KMS-11 (cell line): ENCODE results near the gene ACTC1.

Source experiments
- H2AFZ ChIP-seq: fragments of 200-600 bp; sonication (generic); 2 replicates; pipeline ENCODE4 v1.6.1; 2016; ENCODE audit warnings: antibody characterized with exemption, mixed run types, low read depth
- H3K27ac ChIP-seq: fragments of 200-600 bp; sonication (generic); 2 replicates; pipeline ENCODE4 v1.6.1; 2016; ENCODE audit warnings: mild to moderate bottlenecking, mixed run types
- H3K27me3 ChIP-seq: fragments of 200-600 bp; sonication (generic); 2 replicates; pipeline ENCODE4 v1.6.1; 2017; ENCODE audit warnings: mild to moderate bottlenecking, low read depth, mixed run types, moderate library complexity; ENCODE audit not compliant: insufficient read depth
- H3K36me3 ChIP-seq: fragments of 200-600 bp; sonication (generic); 2 replicates; pipeline ENCODE4 v1.6.1; 2017; ENCODE audit warnings: mild to moderate bottlenecking, mixed run types; ENCODE audit not compliant: insufficient read depth
- H3K4me1 ChIP-seq: fragments of 200-600 bp; sonication (generic); 2 replicates; pipeline ENCODE4 v1.6.1; 2016; ENCODE audit warnings: mild to moderate bottlenecking, low read depth, mixed run types; ENCODE audit not compliant: poor library complexity, severe bottlenecking
- H3K4me2 ChIP-seq: fragments of 200-600 bp; sonication (generic); 2 replicates; pipeline ENCODE4 v1.7.0; 2016; ENCODE audit warnings: mild to moderate bottlenecking, mixed run types
- H3K4me3 ChIP-seq: fragments of 200-600 bp; sonication (generic); IDR thresholded peaks from 2 replicates; pipeline ENCODE4 v1.6.1; 2017; ENCODE audit warnings: low read depth, low read length, mixed read lengths; ENCODE audit not compliant: insufficient read depth
- H3K79me2 ChIP-seq: fragments of 200-600 bp; sonication (generic); 2 replicates; pipeline ENCODE4 v1.6.1; 2016; ENCODE audit warnings: low read depth, mixed run types; ENCODE audit not compliant: insufficient read depth
- H3K9ac ChIP-seq: fragments of 200-600 bp; sonication (generic); 2 replicates; pipeline ENCODE4 v1.6.1; 2016; ENCODE audit warnings: mild to moderate bottlenecking, mixed run types
- H4K20me1 ChIP-seq: fragments of 200-600 bp; sonication (generic); 2 replicates; pipeline ENCODE4 v1.6.1; 2016; ENCODE audit warnings: mild to moderate bottlenecking, mixed run types; ENCODE audit not compliant: insufficient read depth
- CTCF ChIP-seq: fragments of 200-600 bp; sonication (generic); conservative IDR thresholded peaks from 2 replicates; pipeline ENCODE4 v1.6.1; 2017; ENCODE audit warnings: low read depth, mild to moderate bottlenecking, antibody characterized with exemption, low read length, moderate library complexity, mixed read lengths

ACTC1 gene

GRCh38 chr15:34804113-34804512, 8.8 kb upstream of the ACTC1 start:
- Histone ChIP-seq H3K4me1 (no peaks in the 10 kb centered on the region), H3K4me3 (no peak overlapping the region), H3K79me2 (no peaks in the 10 kb centered on the region), H3K9ac (no peak overlapping the region), H3K36me3 (no peaks in the 10 kb centered on the region), H3K27me3 (no peaks in the 10 kb centered on the region), H4K20me1 (no peaks in the 10 kb centered on the region), H3K4me2 (no peak overlapping the region), H3K27ac (no peak overlapping the region), H2AFZ (no peak overlapping the region)
- TF ChIP-seq CTCF, result no peak

- no peaks in the 10 kb centered on the region for H3K4me1 ChIP-seq
- H3K4me2 ChIP-seq, result no peak overlapping the region
- TF ChIP-seq CTCF, result no peak
- H3K27me3 ChIP-seq, result no peaks in the 10 kb centered on the region
- no peaks in the 10 kb centered on the region for H3K36me3 ChIP-seq
- no peaks in the 10 kb centered on the region for H3K79me2 ChIP-seq
- no peak overlapping the region for H3K4me3 ChIP-seq
- no peaks in the 10 kb centered on the region for H4K20me1 ChIP-seq
- H3K27ac ChIP-seq, result no peak overlapping the region
- H2AFZ ChIP-seq, result no peak overlapping the region
- no peak overlapping the region for H3K9ac ChIP-seq
Observed at GRCh38 chr15:34802803-34803750, 7.7 kb upstream of the ACTC1 start.

- TF ChIP-seq CTCF, result no peak
- Histone ChIP-seq H3K27ac (no peak overlapping the region), H3K36me3 (no peaks in the 10 kb centered on the region), H3K4me3 (no peak overlapping the region), H3K79me2 (no peaks in the 10 kb centered on the region), H3K27me3 (no peaks in the 10 kb centered on the region), H4K20me1 (no peaks in the 10 kb centered on the region), H3K9ac (no peak overlapping the region), H2AFZ (no peak overlapping the region), H3K4me2 (no peak overlapping the region), H3K4me1 (no peaks in the 10 kb centered on the region)
Observed at GRCh38 chr15:34802371-34802770, 7.0 kb upstream of the ACTC1 start.

- Histone ChIP-seq H3K4me2 (no peak overlapping the region), H2AFZ (no peak overlapping the region), H3K4me3 (no peak overlapping the region), H3K27ac (no peak overlapping the region), H3K36me3 (no peaks in the 10 kb centered on the region), H3K79me2 (no peaks in the 10 kb centered on the region), H3K4me1 (no peaks in the 10 kb centered on the region), H4K20me1 (no peaks in the 10 kb centered on the region), H3K27me3 (no peaks in the 10 kb centered on the region), H3K9ac (no peak overlapping the region)
- no peak for TF ChIP-seq CTCF
Observed at GRCh38 chr15:34799149-34800101, 4.1 kb upstream of the ACTC1 start.
